HG03521 (cell line): Measurements from ENCODE around the gene LRRTM2.

Experiments
- ATAC-seq: cut with Tn5 transposase; IDR thresholded peaks from one replicate; pipeline ENCODE4 v1.9.1; 2021; ENCODE audit warnings: mild to moderate bottlenecking, moderate library complexity; ENCODE audit not compliant: unreplicated experiment

Gene LRRTM2

DNA sequence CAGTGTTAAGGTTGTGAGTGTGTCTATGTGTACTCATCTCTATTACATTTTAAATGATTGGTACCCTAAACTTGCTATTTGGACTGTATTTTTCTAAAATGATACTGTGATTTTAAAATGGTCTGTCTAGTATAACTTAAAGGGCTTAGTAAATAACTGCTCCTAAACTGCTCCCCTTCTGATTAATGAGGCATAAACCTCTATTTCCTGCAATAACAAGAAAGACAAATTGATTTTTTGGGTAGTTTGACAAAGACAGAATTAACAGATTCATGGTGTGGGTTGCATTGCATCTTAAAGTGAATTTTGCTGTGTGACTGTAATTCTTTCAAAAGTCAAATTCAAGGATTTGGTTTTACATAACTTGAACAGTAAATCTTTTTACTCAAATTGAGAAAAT, 8.1 kb upstream of the LRRTM2 start:
- no peak for ATAC-seq

DNA sequence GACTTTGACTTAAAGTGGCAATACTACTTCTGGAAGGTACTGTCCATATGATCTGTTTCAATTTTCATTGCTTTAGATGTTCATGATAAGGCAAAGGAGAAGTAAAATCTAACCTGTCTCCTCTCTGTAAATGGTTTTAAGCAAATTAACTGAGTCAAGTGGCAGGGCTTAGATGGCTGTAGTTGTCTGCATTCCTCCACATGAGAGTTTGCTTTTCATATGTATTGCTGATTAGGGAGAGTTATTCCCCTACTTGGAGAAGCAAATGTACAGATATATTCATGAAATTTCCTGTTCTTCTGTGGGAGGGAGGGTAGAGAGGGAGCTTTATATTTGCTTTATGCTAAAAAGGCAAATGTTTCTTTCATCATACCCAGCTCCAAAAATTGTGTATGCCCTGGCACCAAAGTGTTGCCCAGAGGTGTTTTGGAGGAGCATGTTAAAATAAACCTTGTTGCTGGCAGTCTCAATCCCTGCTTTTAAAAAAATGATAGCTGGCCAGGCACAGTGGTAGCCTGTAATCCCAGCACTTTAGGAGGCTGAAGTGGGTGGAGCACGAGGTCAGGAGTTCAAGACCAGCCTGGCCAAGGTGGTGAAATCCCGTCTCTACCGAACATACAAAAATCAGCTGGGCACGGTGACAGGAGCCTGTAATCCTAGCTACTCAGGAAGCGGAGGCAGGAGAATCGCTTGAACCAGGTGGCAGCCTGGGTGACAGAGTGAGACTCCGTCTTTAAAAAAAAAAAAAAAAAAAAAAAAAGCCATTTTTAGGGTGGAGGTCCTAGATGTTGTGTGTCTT, 3.5 kb upstream of the LRRTM2 start:
- ATAC-seq: no peak

DNA sequence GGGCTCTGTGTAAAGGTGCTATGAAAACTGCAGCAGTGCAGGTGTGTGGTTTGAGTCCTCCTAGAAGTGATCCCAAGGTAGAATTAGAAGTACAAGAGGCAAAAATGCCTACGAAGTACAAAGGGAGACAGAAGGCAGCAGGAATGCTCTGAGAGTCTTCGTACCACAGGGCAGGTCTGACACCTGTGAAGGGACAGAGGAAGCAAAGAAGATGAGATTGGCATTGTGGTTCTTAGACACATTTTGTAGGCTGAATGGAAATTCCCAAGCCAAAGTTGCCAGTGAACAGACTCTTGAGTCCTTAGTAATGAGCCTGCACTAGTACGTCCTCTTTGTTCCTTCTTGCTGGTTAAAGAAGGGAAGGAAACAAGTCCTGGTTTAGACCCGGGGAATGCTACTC, 1.7 kb upstream of the LRRTM2 start:
- ATAC-seq: no peak

DNA sequence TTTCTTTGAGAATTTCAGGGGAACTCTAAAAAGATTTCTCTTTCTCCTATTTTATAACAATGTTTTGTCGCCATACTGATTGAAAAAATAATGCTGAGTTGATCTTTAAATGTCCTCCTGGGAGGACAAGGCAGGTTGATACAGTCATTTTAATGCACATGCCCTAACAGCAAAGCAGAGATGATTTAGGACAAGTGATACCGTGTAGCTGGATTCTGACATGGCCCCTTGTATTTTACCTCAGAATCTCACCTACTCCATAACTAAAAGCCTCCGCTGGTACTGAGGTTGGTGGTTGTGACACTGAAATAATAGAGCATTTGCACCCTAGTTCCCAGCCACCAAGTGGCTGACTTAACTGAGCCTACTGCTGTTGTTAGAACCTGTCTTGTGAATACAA, 811 bp upstream of the LRRTM2 start:
- ATAC-seq: no peak

DNA sequence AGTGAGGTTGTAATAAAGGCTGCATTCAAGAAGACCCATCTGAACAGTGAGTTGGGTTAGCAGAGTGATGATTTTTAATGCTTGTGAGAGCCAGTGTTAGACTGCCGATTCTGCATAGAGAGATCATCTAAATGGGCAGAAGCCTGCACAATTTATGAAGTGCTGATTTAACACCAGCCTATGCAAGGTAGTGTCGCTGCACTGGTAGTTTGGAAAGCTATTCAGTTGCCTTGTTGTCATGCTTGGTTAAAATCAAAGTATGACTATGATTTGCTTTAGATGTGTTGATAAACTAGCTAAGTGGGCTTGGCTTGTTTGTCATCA, 379 bp upstream of the LRRTM2 start:
- no peak for ATAC-seq

DNA sequence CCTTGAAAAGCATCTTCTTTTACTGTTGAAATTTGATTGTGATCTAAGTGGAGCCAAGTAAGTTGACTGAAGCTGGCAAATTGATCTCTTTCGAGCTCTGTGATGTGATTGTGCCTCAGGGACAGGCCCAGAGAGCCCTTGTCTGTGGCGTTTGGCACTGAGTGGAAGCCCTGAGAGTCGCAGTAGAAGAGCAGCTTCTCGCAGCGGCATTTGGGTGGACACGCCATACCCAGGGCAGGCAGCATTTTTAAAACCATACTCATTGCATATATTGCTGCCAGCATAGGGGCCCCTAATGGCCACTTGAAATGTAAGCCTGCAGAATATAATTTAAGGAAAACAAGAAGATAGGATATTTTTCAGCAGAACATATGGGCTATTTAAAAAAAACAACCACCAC, 894 bp downstream of the LRRTM2 start:
- ATAC-seq: no peak

DNA sequence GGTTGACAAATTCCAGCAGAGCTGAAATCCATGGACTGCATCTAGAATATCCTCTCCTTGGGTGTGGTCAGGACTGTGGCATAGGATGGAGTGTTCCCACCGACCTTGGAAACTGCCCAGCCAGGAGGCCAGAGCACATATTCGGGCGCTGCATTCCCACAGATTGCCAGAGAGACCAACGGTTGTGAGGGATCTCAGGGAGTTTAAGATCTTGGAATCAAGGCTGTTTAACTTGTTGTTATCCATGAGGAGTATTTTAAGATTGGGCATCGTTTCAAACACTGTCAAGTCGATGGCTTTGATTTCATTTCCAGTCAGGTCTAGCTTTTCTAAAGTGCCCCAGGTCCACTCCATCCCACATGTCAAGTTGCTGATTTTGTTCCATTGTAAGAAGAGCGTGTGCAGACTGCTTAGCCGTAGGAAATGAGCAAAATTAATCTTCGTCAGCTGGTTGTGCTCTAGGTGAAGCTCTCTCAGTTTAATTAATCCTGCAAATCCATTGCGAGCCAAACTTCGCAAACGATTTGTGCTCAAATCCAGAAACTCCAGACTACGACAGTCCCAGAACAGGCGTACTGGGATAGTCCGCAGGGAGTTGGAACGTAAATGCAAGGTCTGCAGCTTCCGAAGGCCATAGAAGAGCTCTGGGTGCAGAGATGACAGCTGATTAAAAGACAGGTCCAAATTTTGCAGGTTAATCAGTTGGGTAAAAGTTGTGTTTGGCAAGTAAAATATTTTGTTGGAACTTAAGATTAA, 1.5 kb downstream of the LRRTM2 start:
- no peak for ATAC-seq

DNA sequence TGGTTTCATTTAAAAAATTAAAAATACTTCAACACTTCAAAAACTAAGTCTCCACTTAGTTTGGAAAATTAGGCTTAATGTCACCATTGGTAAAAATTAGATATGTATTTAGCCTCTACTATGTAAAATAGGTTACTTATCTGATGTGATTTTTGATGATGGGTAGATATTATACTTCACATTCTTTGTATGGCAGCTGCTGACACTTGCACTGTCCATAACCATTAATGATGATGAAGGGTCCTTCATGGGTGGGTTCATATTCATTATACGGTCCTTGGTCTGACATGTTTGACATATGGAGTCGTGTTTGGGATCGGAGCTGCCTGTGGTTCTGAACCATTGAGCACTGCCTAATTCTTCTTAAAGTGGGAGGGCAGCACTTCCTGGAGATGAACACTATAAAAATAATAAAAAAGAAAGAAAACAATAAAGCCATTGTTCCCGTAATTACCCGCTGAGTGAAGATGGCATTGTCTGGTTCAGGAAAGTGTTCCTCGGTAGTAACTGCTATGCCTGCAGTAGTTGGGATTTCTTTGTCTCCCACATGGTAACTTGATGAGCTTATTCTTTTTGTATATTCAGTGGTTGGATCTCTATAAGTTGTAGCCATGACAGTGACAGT, 2.2 kb downstream of the LRRTM2 start:
- ATAC-seq: no peak

DNA sequence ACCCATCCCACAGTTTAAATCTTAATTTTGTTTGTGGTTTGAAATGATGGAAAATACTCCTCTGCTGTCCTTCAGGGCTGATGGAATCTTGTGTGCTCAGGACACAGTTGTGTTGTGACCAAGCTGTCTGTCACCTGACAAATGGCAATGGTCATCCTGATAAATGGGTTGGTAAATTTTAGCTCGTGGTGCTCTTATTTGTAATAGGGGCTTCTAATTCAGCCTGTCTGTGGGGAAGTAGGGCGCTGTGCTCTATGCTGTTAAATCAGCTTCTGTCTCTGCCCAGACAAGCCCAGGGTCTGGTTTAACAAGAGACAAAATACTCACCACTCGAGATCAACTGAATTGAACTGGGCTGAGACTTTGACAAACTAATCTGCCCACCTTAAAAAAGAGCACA, 4.5 kb downstream of the LRRTM2 start:
- ATAC-seq: no peak

DNA sequence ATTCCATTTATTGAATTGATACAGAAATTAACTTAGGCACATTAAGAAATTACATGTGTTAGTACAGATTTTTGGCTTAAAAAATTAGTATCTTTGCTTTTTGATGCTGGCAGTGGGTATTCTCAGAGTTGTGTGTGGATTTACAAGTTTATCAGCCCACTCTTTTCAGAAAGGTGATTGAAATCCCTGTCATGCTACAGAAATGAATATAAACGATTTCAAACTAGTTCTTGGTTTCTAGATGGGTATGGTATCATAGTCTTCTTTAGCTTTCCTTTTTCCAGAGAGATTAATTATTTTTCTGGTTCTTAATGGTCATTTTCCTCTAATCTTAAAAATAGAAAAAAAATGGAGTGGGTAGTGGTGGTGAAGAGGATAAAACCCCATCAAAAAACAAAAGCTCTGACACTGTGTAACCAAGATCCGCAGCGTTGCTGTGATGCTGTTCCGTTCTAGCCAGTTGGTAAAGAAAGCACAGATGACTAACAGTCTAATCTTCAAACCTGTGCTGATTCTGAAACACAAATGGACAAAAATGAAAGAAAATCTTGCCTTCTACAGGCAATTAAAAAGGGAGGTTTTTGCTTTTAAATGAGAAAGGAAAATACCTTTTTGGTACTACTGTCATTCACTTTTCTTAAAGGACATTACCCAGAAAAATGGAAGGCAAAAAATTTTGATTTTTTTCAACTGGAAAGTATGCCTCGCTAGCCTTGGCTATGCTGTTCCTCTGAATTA, 5.2 kb downstream of the LRRTM2 start:
- no peak for ATAC-seq

DNA sequence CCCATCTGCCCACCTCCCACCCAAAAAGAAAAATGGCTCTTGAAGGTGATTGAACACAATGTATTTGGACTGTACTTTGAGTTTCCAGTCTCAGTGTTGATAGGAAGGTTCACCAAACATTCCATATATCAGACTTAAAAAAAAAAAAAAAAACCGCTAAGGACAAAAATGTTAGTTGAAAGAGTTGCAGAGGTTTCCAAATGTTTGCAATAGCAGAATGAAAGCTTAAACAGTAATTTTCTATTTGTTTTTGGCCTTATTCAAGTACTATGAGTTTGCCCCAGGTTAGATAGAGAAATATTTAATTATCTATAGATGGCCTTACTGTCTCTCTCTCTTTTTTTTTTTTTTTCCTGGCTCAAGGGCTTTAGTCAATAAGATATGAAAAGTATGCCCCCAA, 6.1 kb downstream of the LRRTM2 start:
- ATAC-seq: no peak

DNA sequence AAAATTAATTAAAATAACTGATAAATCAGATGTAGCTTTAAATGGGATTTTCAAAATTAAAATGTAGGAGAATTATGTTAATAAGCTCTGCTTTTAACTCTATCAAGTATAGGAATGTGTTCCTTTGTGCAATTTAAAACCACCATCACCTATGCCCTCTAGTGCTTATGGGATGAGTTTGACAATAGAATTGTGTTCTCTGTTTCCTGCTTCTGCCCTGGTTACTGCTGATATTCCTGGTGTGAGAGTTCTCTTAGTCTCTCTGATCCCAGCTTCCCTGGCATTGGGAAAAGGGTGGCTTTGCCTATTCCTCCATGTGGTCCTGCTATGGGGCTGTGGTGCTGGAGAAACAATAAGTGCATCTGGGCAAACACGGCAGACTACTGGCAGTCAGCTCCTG, 8.1 kb downstream of the LRRTM2 start:
- no peak for ATAC-seq

DNA sequence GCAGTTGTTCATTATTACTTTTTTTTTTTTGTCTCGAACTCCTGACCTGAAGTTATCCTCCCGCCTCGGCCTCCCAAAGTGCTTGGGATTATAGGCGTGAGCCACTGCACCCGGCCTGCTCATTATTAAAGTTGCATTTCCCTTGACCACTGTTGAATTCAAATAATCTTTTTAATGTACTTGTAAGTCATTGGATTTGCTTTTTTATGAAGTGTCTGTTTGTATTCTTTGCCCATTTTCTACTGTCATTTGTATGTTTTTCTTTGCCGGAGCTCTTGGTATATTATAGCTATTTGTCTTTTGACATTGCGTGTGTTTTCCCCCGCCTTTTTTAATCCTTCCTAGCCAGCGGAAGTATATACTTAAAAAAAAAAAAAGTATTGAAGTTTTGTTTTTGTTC, 22.0 kb downstream of the LRRTM2 start:
- no peak for ATAC-seq

DNA sequence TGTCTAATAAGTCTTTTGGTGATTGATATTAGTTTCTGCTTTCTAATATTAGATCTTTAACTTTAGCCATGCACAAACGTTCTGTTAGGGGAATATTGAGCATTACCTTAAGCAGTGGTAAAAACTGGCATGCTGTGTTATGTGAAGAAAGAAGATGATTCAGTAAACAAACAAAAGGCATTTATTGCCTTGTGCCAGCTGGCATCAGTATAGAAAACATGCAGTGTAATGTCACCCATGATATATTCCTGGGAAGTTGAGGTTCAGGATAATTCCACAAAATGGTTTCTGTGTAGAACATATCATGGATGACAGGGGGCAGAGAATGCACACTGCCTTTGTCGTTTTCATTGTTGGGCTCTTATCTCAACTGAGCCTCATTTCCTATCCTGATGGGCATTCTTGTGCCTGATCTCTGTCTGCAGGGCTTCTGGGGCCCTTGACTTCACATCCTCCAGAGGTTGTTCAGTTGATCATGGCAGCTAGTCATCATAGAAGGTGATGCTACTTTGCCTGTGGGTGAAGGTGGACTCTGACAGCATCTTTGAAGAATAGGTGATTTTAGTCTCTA, 24.2 kb downstream of the LRRTM2 start:
- no peak for ATAC-seq

DNA sequence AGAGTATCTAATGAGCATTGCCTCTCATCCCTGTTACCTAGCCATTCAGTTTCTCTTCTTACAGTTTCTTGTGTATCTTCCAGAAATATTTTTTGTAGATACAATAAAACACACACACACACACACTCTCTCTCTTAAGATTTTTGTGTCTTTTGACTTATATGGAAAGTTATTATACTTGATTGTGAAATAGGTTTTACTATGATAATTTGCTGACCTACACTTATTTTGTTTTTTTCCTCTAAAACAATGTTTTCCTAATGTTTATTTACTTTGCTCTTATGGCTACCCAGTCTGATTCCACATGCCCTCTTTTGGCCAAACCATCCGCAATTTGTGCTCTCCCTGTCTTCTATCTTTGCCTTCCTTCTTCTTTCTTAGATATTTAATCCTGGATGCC, 25.3 kb downstream of the LRRTM2 start:
- no peak for ATAC-seq

DNA sequence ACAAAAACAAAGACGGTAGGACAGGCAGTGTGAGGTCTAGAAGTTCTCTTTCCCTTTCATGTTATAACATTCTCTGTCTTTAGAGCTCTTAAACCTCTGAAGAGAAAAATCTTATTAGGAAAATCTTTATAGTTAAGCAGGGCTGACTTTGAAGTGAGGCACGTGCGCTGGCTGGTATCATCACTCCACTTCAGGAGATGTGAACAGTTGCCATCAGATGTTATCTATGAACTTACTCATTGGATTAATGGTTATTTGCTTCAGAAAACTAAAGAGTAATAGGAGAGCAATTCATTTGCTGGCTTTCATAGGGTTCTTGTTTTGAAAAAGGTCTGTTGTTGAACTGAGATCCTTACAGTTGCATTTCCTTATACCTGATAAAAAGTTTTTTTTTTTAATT, 25.7 kb downstream of the LRRTM2 start:
- ATAC-seq: no peak

DNA sequence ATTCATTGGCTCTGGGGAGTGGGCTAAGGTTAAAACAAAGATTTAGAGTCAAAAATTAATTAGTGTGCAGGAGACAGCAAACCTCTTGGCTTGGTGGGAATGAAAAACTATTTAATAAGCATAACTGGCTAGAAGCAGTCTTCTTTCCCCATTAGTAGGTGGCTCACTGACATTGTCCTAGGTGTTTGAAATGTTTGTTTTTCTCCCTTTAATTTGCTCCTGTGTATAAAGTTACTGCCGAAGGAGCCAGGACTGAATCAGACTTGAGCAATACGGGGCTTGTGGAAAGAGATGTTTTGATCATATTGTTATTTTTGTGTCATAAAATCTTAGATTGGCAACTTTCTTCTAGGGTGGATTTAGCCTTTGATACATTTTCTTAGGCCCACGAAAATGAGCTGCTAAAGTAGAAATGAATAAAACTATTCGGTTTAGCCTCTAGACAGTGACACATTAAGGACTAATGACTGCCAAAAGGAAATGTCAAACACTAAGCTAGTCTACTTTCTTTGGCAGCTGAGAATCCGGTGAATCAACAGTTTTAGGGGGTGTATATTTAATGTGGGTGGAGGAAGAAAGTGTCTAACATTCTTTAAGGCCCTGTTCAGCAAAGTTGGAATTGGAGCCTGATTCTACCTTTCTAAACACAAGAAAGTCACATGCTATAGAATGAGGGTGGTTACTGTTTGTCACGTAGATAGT, 30.2 kb downstream of the LRRTM2 start:
- no peak for ATAC-seq

DNA sequence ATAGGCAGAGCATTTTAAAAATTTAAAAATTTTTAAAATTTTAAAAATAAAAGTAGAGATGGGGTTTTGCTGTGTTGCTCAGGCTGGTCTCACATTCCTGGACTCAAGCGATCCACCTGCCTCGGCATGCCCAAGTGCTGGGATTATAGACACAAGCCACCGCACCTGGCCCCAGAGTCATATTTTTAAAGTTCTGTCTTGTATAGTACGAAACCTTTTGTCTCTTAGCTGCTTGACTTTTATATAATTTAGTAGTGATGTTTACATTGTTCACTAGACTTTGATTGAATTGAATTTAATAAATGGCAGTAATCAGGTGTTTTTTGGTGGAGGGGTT, 31.0 kb downstream of the LRRTM2 start:
- no peak for ATAC-seq

DNA sequence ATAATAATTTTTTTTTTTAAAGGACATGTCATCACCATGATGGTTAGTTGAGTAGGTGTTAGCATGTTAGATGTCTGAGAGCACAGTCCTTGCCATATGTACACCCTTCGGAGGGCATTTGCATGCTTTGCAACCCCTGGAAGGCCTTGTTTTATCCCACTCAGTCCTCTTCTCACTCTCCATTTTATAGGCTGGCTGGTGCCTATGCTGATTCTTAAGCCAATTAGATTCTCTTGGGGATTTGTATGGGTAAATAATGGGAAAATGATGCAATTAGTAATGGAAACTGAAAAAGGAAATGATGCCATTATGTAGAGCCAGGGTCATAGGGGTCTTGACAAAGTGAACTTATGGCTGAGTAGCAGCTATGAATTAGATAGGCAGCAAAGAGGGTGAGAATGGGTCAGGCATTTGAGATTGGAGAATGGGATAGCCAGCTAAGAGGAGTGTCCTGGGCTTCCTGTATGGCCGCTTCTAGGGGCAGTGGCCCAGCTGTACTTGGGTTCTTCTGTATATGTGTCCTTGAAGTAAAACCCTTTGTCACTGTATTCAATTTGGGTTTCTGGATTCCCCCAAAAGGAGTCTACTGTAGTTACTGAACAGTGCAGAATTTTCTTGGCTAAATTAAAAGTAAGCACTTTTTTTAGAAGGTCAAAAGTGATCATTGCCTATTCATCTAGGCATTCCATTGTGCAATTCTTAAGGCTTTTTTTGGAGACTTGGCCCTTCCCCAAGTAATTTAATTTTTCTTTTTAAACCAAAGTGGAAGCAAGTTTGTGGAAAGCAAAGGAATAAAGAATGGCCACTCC, 31.6 kb downstream of the LRRTM2 start:
- no peak for ATAC-seq

DNA sequence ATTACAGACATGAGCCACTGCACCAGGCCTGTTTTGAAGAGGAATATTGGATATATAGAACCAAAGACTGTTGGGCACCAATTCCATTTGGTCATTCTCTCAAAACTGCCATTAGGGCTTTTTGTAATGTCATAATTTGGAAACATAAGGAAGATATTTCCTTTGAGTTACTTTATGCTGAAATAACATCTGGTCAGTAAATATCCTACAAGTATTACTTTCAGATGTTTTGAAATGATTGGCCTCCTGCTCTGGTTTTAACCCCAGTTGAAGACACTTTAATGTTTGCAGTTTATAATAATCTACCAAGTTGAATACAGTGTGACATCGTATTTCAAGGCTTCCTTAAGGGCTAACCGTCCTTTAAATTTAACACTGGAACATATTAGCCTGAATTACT, 33.6 kb downstream of the LRRTM2 start:
- no peak for ATAC-seq
